PC-3 (cell line): ENCODE data around the gene RAB44.

Experiments
- CTCF ChIP-seq: fragments of 300-600 bp; sonication (generic); conservative IDR thresholded peaks from 2 replicates; pipeline ENCODE4 v1.5.1; 2017; ENCODE audit warnings: antibody characterized with exemption, low read depth, mild to moderate bottlenecking, low read length
- EZH2 ChIP-seq: fragments of 300-600 bp; sonication (generic); IDR thresholded peaks from one replicate; pipeline ENCODE4 v1.6.1; 2017; ENCODE audit warnings: antibody characterized with exemption, mild to moderate bottlenecking, low read length; ENCODE audit not compliant: unreplicated experiment
- EZH2phosphoT487 ChIP-seq: fragments of 300-600 bp; sonication (generic); IDR thresholded peaks from 2 replicates; pipeline ENCODE4 v1.6.1; 2018; ENCODE audit warnings: mild to moderate bottlenecking, antibody characterized with exemption, low read length, borderline replicate concordance

GRCh38 chr6:36771145-36771544 is 73.5 kb downstream of the RAB44 start:
- TF ChIP-seq CTCF (no peak), EZH2 (no peak), EZH2phosphoT487 (no peak)
